GM12874 (cell line): ENCODE data around the gene MYL12A.

Experiments
- CTCF ChIP-seq: IDR thresholded peaks from 2 replicates; pipeline ENCODE4 v1.5.1; 2011; ENCODE audit warnings: low read depth, mild to moderate bottlenecking, control low read depth, low read length, moderate library complexity; ENCODE audit not compliant: insufficient read depth

Gene MYL12A

GRCh38 chr18:3219631-3220335 lies 27.8 kb upstream of the MYL12A start, which contains the start of gene MYOM1:
Gene MYOM1, minus strand, starts transcription at chr18:3219968. Its CDS starts 4,745 bp downstream, at chr18:3215223.
- TF ChIP-seq CTCF: no peak

- TF ChIP-seq CTCF: no peak
Measured at GRCh38 chr18:3221496-3221895, 26.1 kb upstream of the MYL12A start.

- TF ChIP-seq CTCF: no peak
Measured at GRCh38 chr18:3223356-3223755, 24.2 kb upstream of the MYL12A start.

DNA sequence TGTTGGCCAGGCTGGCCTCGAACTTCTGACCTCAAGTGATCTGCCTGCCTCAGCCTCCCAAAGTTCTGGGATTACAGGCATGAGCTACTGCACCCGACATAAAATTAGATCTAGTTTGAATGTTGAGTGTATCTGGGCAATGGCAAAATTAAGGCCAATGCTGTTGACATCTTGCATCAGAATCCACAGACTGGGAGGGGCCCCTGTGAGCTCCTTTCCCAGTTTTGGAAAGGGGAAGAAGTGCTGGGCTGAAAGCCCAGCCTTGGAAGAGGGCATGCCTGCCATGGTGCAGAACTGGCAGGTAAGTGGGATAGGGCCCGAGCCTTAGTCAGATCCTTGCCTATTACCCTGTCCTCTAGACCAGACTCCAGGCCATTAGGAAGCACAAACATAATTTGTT lies 23.4 kb upstream of the MYL12A start:
- no peak for TF ChIP-seq CTCF

DNA sequence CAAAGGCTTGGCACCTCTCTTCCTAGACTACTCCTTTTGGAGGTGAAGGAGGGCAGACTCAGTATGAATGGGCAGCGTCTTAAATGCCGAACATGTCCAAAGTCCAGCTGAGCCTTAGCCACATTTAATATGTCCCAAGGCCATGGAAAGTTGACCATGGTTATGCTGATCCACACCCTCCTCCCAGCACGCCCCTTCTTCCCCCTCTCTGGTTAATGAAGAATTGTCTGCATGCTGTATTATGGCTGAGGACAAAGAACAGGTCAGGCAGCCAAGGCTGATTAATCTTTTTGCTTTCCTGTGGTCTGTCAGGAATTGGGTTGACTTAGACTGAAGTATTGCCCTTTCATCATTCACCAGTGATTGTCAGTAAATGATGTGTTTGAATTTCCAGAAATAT lies 22.0 kb upstream of the MYL12A start:
- no peak for TF ChIP-seq CTCF

DNA sequence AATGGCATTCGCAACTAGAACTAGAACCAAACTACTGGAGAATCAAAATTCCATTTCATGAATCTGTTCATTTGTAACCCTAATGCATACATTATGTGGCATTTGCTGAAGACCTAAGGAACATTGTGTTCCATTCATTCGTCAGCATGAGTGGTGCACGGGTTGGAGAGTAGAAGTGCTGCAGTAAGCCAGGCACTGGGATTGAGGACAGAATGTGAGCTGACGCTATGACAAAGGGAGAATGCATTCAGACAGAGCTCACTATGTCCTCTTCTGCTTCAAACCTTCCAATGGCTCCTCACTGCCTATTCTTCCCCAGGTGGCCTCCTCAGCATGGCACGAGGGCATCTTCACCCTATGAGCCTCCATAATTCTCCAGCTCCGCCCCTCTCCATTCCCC lies 21.6 kb upstream of the MYL12A start:
- no peak for TF ChIP-seq CTCF

- TF ChIP-seq CTCF: no peak
Measured at GRCh38 chr18:3230401-3231334, 16.9 kb upstream of the MYL12A start.
